RPMI7951 (cell line): Measurements from ENCODE around the gene NBEA. TPM values are rescaled to one million over a fixed set of nuclear protein-coding genes. Genes with fewer than 3 reads are reported as not detected.
A peak's percentile ranks its signal among the peaks of the same experiment; 100 is the strongest.
"Not testable (repeated sequence)": the region's sequence is repeated elsewhere in the genome, so short reads cannot be mapped to it uniquely, and the experiment has no call there.

Experiments used
- DNase-seq: peaks from one replicate; pipeline ENCODE4 v3.0.0-alpha.2; 2012; ENCODE audit warnings: low read depth
- total RNA-seq: library from RNA; depleted of rRNA; stranded (reverse); fragments of >200 nt; shearing (Covaris generic); gene quantifications from 2 replicates; pipeline ENCODE4 v1.2.3, GENCODE V29; 2014

Gene NBEA
- total RNA-seq, 1 experiment from 2014 or later = 2.5 TPM

DNA sequence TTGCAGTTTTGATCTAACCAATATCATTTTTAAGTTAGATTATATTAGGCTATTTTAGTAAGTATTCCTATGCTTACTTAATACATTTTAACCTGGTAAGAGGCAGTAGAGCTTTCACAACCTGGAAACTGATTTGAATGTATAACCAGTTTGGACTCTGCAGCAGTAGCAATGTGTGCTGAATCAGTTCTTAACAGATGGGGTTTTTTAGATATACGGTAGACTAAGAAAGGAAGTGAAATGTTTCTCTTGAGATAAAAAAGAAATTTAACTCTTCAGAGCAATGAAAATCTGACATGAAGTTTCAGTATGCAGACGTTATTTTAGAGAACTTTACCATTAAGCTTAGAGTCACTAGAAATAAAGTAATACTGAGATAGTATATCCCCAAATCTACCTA lies 2.7 kb downstream of the NBEA start:
- DNase-seq = no peak

GRCh38 chr13:34951528-34951927 lies 9.5 kb downstream of the NBEA start:
- no peak for DNase-seq

DNA sequence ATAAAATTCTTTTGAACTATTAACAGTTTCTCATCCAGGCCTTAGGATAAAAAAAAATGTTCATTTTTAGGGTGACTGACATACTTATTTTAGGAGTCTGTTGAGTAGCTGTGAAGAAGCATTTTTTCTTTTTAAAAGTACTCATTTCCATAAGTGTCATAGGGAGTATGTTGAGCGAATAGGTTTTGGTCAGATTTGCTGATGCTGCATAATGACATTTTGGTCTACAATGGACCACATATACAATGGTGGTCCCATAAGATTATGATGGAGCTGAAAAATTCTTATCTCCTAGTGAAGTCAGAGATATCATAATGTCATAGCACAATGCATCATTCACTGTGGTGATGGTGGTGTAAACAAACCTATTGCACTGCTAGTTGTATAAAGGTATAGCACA lies 17.4 kb downstream of the NBEA start:
- no peak for DNase-seq

- no peak for DNase-seq
Observed at GRCh38 chr13:34964558-34964957, 22.5 kb downstream of the NBEA start.

GRCh38 chr13:34967851-34968562 lies 25.9 kb downstream of the NBEA start:
- DNase-seq = peak; percentile 14

GRCh38 chr13:34969539-34969938 lies 27.5 kb downstream of the NBEA start:
- DNase-seq = not testable (repeated sequence)

- DNase-seq = no peak
Observed at GRCh38 chr13:34970961-34971360, 28.9 kb downstream of the NBEA start.

- no peak for DNase-seq
Observed at GRCh38 chr13:34971473-34971872, 29.4 kb downstream of the NBEA start.

GRCh38 chr13:34985199-34985598 lies 43.1 kb downstream of the NBEA start:
- not testable (repeated sequence) for DNase-seq

- no peak for DNase-seq
Observed at GRCh38 chr13:34988330-34988791, 46.3 kb downstream of the NBEA start.

DNA sequence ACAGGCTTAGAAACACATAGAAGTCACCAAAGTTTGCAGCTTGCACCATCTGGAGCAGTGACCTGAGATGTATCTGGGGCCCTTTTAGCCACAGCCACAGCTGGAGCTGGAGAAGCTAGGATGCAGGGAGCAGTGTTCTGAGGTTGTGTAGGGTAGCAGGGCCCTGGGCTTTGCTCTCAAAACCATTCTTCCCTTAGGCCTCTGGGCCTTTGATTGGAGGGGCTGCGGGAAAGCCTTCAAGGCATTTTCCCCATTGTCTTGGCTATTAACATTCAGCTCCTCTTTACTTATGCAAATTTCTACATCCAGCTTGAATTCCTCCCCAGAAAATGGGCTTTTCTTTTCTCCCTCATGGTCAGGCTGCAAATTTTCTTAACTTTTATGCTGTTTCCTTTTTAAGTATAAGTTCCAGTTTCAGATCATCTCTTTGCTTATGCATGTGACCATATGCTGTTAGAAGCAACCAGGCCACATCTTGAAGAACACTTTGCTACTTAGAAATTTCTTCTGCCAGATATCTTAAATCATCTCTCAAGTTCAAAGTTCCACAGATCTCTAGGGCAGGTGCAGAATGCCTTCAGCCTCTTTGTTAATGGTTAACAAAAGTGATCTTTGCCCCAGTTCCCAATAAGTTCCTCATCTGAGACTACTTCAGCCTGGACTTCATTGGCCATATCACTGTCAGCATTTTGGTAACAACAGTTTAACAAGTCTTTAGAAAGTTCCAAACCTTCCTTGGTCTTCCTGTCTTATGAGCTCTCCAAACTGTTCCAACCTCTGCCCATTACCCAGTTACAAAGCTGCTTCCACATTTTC lies 48.5 kb downstream of the NBEA start:
- DNase-seq = no peak

GRCh38 chr13:34993470-34993869 lies 51.4 kb downstream of the NBEA start:
- peak; percentile 5 for DNase-seq

GRCh38 chr13:35003734-35004133 lies 61.7 kb downstream of the NBEA start:
- DNase-seq = not testable (repeated sequence)

DNA sequence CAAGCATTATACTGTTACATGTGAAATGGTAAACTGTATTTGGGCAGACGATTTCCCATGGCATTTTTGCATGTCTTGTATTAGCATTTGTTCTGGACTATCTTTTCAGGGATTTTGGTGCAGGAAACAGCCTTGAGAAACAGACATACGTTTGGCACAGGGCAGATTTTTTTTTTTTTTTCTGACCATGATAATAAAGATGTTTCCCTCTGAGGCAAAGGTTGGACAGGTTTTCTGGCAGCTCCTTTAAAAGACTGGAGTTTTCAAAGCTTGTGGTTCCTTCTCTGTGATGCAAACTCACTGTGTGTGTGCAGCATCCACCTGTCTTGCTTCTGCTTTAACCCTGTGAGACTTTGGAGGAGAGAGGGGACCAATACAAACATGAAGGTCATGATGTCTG lies 63.0 kb downstream of the NBEA start:
- DNase-seq = no peak

- no peak for DNase-seq
Observed at GRCh38 chr13:35014606-35015213, 72.6 kb downstream of the NBEA start.

- DNase-seq = peak; percentile 1
Observed at GRCh38 chr13:35016362-35017112, 74.5 kb downstream of the NBEA start.

GRCh38 chr13:35025314-35025713 lies 83.2 kb downstream of the NBEA start:
- DNase-seq = no peak

DNA sequence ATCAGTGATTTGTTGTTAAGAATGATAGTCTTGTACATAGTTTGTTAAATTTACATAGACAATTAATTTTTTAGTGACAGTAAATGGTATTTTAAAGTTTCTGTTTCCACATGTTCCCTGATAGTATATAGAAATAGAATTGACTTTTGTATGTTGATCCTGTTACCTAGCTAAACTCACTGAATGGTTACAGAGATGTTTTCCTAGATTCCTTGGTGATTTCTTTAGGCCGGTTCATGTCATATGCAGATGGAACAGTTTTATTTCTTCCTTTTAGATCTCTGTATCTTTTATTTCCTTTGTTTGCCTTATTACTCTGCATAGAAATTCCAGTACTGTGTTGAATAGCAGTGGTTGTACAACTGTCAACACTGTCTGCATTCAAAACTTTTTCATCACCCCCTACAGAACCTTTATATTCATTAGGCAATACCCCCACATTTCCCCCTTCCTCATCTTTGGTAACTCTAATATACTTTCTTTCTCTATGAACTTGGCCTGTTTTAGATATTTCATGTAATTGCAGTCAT lies 86.3 kb downstream of the NBEA start:
- no peak for DNase-seq

- DNase-seq = no peak
Observed at GRCh38 chr13:35039012-35039411, 96.9 kb downstream of the NBEA start.

DNA sequence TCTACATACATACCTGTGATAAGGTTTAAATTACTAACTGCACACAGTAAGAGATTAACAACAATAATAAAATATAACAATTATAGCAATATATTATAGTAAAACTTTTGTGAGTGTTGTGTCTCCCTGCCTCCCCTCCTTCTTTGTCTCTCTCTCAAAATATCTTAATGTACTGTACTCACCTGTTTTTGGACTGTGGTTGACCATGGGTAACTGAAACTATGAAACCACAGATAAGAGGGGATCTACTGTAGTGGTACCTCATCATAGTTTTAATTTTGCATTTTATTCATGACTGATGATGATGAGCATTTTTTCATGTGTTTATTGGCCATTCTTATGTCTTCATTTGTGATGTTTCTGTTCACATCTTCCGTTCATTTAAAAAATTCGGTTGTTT lies 104.5 kb downstream of the NBEA start:
- DNase-seq = no peak

GRCh38 chr13:35055705-35056104 lies 113.6 kb downstream of the NBEA start:
- no peak for DNase-seq

- DNase-seq = no peak
Observed at GRCh38 chr13:35057858-35058257, 115.8 kb downstream of the NBEA start.
